ENCODE data around the gene TXNL4B.

TXNL4B gene

DNA sequence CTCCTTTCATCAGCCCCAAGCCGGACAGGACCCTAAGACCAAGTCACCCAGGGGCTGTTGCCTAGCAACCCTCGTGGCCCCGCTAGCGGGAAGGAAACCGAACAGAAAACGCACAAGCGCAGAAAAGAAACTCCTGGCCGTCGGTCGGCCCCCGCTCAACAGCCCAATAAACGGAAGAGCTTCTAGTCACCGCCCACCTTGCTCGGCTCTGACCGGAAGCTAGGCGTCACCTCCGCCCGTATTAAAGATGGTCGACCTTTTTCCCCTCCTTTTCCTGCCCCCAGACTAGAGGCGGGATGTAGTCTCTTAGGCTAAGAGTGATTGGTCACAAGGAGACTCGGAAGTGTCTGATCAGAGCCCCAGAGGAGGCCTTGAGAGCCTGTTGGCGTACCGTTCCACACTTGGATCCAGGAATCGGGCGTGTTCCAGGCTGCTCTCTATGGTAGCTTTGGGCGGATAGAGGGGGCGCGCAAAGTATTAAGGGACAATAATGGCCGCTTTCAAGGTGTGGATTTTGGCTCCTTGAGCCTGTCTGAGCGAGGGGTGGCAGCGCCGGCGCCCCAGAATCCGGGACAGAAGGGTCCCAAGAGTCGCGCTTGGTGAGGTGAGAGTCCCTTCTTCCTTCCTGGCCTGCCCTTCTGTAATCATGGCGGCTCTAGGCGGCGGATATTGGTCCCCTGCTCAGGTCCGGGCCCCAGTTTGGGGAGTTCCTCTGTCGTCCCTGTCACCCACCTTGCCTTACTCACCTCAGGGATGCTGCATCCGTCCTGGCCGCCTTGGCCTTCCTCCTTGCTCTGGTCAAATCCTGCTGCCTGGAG is at the start of gene TXNL4B, which contains the start of gene DHX38:
Gene TXNL4B (minus strand): TSS at position 173 of the 818 bp plus-strand sequence. CDS start 2,871 bp downstream, outside the sequence.
Gene DHX38 (plus strand): TSS at position 400 of the 818 bp plus-strand sequence. CDS start 2,311 bp downstream, outside the sequence.
- in situ Hi-C loops (cut with MboI; ENCODE audit: low sequenced_read_pairs) = no loop called here

DNA sequence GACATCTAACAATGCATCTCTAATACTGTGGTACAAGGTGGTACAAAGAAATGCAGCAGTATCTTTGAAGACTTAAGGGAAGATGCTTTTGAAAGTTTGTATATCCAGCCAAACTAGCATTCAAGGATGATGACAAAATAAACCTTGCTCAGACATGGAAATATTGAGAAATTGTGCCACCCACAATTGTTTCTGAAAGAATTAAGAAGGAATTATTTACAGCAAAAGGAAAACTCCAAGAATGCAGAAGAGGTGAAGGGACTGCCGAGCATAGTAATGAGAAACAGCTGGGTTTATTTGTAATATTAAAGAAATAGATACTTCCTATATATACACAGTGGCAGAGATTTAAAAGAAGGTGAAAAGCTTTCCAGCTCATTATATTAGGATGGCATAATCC is 49.1 kb upstream of the TXNL4B start:
- in situ Hi-C loops (cut with MboI; ENCODE audit: low sequenced_read_pairs) = no loop called here

DNA sequence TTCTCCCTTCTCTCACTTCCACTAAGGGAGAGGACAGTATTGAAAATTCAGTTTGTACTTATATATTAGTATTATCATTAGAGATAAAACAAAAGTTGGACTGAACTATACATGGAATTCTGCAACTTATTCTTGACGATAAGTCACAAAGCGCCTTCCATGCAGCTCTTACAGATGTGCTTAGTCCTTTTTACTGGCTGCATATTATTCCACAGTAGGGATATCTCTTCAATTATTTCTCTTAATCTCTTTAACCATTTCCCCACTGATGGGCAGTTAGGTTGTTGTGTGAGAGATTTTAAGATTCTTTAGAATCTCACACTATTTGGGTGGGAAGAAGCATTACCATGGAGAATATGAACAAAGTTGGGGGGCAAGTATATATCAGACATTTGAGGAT is 46.5 kb upstream of the TXNL4B start:
- in situ Hi-C loops (cut with MboI; ENCODE audit: low sequenced_read_pairs) = no loop called here

DNA sequence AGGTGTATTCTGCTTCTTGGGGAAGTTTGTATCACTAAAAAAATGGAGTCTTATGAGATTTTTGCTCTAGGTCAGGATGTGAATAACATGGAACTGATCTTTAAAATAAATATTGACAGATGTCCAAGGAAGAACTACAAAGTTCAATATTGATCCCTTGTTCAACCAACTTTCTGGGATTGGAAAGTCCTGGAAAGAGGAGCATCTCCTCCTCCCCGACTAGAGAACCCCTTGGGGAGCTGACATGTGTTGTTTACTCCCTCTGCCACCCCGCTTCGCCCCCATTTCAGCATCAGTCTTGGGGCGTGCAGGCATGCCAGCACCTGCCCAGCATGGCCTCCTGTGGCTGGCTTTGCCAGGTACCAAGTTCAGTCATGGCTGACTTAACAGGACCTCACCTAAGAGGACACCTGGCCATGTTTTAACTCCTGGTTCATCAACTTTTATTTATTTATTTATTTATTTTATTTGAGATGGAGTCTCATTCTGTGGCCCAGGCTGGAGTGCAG is 44.7 kb upstream of the TXNL4B start:
- in situ Hi-C loops (cut with MboI; ENCODE audit: low sequenced_read_pairs) = no loop called here

DNA sequence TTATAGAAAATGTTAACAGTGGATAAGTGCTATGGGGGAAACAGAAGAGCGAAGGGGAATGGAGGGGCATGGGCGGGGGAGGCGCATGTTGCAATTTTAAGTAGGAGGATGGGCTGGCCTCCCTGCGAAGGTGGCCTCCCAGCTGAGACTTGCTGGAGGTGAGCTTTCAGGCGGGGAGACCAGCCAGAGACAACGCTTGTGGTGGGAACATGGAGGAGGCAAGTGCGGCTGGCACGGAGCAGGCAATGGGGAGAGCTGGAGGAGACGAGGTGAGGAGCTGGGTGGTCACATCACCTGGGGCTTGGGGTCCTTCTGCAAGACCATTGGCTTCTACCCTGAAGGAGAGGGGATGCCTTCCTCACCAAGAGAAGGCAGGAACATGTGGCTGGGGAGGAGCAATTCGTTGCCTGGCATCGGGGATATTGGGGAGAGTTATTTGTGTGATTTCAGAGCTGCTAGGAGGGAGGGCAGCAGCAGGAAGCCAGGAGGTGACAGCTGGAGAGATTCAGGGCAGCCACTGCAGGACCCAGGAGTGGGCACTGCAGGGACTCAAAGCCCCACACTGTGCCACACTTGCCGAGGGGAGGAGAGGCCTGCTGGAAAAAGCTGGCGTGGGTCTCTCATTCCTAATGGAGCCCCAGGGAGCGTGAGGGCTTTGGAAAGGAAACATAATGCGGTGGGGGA is 44.1 kb upstream of the TXNL4B start:
- in situ Hi-C loops (cut with MboI; ENCODE audit: low sequenced_read_pairs) = no loop called here

DNA sequence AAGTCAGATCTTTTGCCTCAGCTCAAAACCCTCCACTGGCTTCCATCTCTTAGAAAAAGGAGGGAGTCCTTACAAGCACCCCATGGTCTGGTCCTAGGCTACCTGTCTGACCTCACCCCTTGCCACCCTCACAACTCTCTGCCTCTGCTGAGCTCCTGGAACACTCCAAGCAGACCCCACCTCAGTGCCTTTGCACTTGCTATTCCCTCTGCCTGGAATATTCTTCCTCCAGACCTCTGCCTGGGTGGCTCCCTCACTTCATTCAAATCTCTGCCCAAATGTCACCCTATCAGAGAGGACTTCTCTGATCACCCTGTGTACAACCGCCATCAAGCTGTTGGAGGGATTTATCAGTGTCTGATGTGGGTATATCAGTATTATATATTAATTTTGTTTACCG is 41.1 kb upstream of the TXNL4B start:
- in situ Hi-C loops (cut with MboI; ENCODE audit: low sequenced_read_pairs) = no loop called here

DNA sequence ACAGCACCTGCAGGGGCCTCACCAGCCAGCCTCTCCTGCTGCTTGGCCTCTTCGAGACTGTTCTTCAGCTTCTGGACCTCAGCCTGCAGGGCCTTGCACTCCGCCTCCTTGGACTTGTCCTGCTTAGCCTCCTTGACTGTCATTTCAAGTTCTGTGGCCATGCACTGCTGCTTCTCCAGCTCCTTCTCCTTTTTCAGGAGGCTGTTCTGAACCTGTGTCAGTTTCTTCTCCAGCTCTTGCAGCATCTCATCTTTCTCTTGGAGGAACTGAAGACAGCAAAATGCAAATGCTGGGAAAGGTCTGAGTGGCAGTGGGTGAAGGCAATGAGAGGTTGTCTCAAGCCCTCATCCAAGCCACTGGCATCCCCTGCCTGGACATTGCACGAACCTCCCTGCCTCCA is 39.3 kb upstream of the TXNL4B start:
- in situ Hi-C loops (cut with MboI; ENCODE audit: low sequenced_read_pairs) = no loop called here

DNA sequence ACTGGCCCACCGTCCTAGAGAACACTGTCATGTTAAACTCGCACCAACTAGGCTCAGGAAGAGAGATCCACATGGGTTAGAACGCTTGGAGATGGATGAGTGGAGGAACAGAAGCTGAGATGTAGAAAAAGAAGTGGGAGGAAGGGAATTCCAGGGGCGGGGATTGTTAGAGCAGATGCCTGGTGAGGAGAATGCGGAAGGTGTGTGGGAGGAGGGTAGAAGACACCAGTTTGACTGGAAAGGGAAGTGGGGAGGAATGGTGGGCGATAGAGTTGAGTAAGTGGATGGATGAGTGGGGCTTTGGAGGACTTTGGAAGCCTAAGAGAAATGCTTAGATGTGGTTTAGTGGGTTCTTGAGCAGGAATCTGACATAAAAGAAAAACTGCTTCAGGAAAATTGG is 37.6 kb upstream of the TXNL4B start:
- in situ Hi-C loops (cut with MboI; ENCODE audit: low sequenced_read_pairs) = no loop called here

DNA sequence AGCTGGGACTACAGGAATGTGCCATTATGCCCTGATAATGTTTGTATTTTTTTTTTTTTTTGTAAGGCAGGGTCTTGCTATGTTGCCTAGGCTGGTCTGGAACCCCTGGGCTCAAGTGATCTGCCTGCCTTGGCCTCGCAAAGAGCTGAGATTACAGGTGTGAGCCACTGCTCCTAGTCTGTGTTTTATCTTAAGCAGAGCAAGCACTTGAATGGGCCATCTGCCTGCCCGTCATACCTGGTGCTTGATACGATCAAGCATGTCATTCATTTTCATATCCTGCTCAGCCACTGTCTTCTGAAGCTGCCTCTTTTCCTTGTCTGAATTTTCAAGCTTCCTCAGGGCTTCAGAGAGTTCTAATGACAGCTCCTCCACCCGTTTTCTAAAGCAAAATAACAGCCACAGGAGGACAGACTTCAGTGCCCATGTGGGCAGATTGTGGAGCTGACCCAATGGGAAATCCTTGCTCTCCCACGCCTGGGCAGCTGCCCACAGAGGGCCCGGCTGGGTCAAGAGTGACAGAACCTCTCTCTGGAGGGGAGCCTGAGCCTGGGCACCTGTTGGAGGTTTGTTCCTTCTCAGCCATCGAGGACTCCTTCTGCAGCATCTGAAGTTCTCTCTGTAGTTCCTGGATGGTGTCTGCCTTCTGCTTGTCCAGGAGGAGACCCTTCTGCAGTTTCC is 36.7 kb upstream of the TXNL4B start:
- in situ Hi-C loops (cut with MboI; ENCODE audit: low sequenced_read_pairs) = loop anchor here (10.0 kb wide), 1 partner anchor 345 kb away; no protein-coding TSS in a partner anchor

DNA sequence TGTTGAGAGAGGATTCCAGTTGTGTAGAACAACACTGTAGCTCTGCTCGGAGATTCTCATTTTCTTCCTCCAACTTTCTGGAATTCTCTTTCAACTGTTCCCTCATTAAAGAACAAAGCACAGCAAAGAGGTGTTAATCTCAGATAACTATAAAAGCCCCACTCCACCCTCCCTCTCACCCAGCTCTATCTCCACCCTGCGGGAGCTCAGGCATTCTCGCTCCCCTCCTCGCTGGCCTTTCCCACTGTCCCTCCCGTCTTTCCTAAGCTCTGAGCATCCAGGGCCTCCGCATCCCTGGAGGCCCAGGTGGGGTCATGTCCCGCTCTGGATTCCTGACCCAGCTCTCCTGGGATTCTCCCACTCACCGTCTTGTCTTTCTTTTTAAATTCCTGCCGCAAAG is 35.3 kb upstream of the TXNL4B start:
- in situ Hi-C loops (cut with MboI; ENCODE audit: low sequenced_read_pairs) = loop anchor here (10.0 kb wide), 1 partner anchor 346 kb away; no protein-coding TSS in a partner anchor

DNA sequence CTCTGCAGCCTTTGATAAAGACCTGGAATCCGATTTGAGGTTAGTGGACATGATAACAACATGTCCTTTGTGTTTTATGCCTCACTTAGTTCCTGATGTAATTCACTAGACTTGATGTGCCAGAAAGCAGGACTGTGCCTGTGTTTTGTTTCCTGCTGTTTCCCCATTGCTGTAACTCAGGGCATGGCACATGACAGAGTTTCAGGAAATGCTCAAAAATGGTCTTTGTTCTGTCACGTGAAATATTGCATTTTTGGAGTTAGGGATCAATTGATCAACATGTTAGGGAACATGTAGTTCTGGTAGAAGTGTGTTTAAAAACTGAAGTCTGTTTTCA is 33.0 kb upstream of the TXNL4B start:
- in situ Hi-C loops (cut with MboI; ENCODE audit: low sequenced_read_pairs) = loop anchor here (10.0 kb wide), 1 partner anchor 348 kb away; no protein-coding TSS in a partner anchor

DNA sequence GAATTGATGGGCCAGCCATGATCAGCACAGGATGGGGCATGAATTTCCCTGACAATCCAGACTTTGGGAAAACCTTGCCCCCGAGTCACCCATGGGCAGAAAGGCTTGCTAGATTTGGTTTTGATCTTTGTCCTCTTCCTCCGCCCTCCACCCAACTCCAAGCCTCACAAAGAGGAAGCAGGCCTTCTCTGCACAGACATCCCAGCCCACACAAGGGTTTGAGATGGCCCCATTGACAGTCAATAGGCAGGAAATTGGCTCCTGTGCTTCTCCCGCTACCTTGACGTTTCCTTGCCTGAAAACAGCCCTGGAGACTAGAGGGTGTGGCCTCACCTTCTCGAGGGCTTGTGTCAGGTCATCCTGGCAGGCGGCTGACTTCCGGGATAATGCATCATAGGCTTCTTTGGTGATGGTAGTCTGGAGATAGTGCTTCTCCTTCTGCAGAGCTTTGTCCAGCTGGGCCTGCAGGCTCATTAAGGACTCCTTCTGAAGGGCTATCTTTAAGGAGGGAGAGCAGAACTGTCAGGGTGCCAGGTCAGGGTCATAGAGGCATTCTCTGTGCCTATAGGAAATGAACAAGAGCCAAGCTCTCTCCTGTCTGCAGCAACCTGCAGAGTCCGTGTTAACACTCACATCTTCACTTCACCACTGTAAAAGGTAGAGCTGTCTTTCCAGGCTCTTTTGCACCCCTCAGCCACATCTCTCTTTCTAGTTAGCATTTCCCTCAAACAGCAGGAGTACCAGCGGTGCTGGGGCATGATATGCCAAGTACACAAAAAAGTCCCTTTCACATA is 32.4 kb upstream of the TXNL4B start:
- in situ Hi-C loops (cut with MboI; ENCODE audit: low sequenced_read_pairs) = loop anchor here (10.0 kb wide), 1 partner anchor 349 kb away; no protein-coding TSS in a partner anchor

DNA sequence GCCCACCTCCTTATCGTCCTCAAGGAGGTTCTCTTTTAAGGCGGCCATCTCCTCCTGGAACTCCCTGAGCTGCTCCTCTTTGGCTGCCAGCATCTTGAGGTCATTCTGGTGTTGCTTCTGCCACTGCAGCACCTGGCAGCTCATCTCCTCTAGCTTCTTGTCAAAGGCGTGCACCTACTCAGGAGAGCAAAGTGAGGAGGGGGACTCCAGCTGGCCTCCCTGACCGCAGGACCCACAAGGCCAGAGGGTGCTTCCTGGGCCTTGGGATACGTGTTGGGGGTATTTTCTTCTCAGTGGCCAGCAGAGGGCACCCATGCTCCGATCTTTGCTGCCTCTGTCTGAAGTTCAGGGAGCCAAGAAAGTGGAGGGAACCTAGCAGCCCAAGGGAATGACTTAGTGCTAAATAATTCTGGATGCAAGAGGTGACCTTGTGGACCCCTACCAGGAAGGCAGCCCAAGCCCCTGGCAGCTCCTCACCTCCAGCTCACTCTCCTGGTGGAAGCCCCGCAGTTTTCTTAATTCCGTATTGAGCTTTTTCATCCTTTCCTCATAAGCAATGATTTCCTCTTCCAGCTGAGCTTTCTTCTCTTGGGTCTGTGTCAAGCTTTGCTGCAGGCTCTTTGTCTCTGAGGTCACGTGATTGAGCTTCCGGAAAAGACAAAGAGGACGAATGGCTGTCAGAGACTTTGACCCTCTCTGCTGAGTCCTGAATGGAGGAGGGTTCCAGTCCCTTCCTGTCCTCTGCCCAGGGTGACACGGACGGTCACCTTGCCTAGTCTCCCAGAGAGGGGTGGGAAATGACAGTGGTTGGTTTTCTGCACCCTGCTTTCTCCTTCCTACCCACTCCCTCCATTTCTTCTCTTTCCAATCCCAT is 31.6 kb upstream of the TXNL4B start:
- in situ Hi-C loops (cut with MboI; ENCODE audit: low sequenced_read_pairs) = loop anchor here (10.0 kb wide), 1 partner anchor 350 kb away; no protein-coding TSS in a partner anchor

DNA sequence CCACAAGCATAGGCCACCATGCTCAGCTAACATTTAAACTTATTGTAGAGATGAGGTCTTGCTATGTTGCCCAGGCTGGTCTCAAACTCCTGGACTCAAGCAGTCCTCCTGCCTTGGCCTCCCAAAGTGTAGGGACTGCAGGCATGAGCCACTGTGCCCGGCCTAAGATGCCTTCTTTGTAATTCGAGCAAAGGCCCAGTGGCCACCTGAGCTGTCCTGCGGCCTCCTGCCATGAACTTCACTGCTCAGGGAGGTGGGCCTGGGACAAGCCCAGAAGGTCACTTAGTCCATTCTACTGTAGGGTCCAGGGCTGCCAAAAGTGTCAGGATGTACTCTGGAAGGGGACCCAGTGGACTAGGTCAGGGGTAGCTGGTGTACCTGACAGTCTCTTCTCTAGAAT is 30.7 kb upstream of the TXNL4B start:
- in situ Hi-C loops (cut with MboI; ENCODE audit: low sequenced_read_pairs) = loop anchor here (10.0 kb wide), 1 partner anchor 351 kb away; no protein-coding TSS in a partner anchor

DNA sequence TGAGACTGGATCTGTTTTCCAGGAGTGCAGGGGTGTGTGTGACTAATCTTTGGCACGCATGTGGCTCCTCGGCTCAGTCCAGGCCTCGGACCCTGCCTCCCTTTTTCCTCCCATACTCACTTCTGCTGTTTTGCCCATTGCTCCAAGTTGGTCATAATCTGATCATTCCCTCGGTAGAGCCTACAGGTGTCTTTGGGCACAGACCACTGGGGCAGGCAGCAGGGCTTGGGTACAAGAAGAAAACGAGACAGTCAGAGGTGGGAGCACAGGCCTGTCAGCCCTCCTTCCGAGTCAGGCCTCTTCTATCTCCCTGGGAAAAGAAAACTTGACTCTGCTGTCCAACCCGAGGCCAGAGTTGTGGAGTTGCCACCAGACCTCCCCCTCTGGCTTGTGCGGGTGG is 30.0 kb upstream of the TXNL4B start:
- in situ Hi-C loops (cut with MboI; ENCODE audit: low sequenced_read_pairs) = loop anchor here (10.0 kb wide), 1 partner anchor 351 kb away; no protein-coding TSS in a partner anchor

DNA sequence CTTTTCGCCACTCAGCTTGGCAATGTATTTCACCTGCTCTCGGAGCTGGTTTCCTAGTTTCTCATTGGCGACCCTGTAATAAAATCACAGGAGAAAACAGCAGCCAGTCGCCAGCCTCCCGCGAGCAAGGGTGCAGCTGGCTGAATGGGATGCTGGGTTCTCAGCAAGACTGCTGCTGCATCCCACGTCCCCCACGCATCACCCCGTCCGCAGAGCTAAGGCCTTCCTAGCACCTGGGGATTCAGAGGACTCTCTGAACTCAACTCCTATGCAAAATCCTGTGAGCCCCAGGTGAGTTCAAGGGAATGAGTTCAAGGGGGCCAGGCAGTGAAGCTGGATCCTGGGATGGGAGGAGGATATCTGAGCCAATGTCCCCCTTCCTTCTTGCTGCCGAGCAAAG is 29.5 kb upstream of the TXNL4B start:
- in situ Hi-C loops (cut with MboI; ENCODE audit: low sequenced_read_pairs) = loop anchor here (10.0 kb wide), 1 partner anchor 352 kb away; no protein-coding TSS in a partner anchor

DNA sequence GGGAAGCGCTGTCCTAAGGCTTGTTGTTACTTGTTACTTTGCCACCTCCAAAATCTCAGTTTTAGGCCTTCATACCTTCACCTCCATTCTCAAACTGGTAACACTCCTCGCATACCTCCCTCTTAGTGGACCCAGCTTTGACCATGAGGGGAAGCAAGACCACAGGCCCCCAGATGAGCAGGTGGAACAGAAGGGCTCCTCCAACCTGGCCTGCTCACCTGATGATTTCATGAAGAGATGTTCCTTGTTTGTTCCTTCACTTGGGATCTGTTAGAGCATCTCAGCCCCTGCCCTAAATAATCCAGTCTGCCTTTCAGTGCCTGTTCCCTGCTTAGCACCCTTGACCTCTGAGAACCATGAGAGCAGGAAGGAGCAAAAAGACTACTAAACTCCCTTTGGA is 28.9 kb upstream of the TXNL4B start:
- in situ Hi-C loops (cut with MboI; ENCODE audit: low sequenced_read_pairs) = loop anchor here (10.0 kb wide), 1 partner anchor 352 kb away; no protein-coding TSS in a partner anchor

DNA sequence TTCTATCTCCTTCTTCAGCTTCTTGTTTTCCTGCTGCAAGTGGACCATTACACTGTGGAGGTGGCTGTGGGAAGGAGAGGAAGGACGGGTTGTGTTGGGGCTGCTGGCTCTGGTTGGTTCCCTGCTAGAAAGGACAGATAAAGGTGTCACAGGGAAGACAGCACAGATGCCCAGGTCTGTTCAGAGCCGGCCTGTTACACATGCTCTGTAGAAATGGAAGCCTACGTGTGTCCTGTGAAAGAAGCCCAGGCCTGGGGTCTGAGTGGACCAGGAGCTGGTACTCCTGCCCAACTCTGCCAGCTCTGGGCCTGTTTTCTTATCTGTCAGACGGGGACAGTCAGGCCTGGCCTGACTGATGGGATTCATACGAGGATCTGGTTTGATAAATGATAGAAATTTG is 26.6 kb upstream of the TXNL4B start:
- in situ Hi-C loops (cut with MboI; ENCODE audit: low sequenced_read_pairs) = loop anchor here (10.0 kb wide), 1 partner anchor 355 kb away; no protein-coding TSS in a partner anchor

DNA sequence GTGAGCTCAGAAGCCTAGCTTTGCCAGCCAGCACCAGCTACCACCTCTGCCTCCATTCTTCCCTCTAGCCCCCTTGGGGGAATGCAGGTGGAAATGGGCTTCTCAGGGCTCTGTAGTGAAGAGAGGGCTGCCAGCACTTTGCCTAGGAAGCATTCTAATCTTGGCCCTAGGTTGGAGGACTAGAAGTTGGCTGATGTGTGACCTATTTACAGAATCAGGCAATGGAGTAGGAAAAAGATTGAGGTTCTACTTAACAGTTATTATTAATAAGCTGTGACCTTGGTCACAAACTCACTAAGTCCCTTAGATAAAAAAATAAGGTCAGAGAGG is 20.2 kb upstream of the TXNL4B start:
- in situ Hi-C loops (cut with MboI; ENCODE audit: low sequenced_read_pairs) = no loop called here

All from HL-60/S4 treated with phorbol 12-myristate 13-acetate at 8.2 ng/mL for 4 days and 3 days (cell line).